Colonic mucosa (tissue), 4 donors: ENCODE results near the gene TMEM43. TPM values are rescaled to one million over a fixed set of nuclear protein-coding genes. Genes with fewer than 3 reads are reported as not detected.

Source experiments
- DNase-seq: peaks from one replicate; pipeline ENCODE4 v3.0.0-alpha.2; 2020
- H3K27ac ChIP-seq: fragments of 200-600 bp; one replicate; pipeline ENCODE4 v1.8.0; 2021
- H3K27me3 ChIP-seq: fragments of 200-600 bp; one replicate; pipeline ENCODE4 v1.8.0; 2021
- H3K36me3 ChIP-seq: fragments of 200-600 bp; one replicate; pipeline ENCODE4 v1.8.0; 2021
- H3K4me1 ChIP-seq: fragments of 200-600 bp; one replicate; pipeline ENCODE4 v1.8.0; 2021; ENCODE audit warnings: mild to moderate bottlenecking
- H3K4me3 ChIP-seq: fragments of 200-600 bp; one replicate; pipeline ENCODE4 v1.8.0; 2021
- H3K9ac ChIP-seq, 2 donors: one replicate each; pipeline ENCODE4 v1.7.0; 2013; ENCODE audit warnings: control low read depth in 2 of 2, low read depth in 2 of 2, low read length in 2 of 2
- H3K9me3 ChIP-seq: fragments of 200-600 bp; one replicate; pipeline ENCODE4 v1.8.0; 2021
- intact Hi-C: fragments of 100-400 bp; cut with DNase I; formaldehyde crosslinking; loops from one replicate; pipeline ENCODE4 v1.14.1; 2022
- total RNA-seq, 2 donors: library from RNA; stranded (reverse); fragmentation: NEBNext Ultra II Directional in 1 of 2; extraction: Animal tissue kit (Norgen Biotek cat#: 25700) in 1 of 2; gene quantifications; one replicate each; pipeline ENCODE4 v1.2.1, GENCODE V29; 2021
- TF ChIP-seq, protein P1 (sequence below): fragments of 200-600 bp; IDR thresholded peaks from one replicate; pipeline ENCODE4 v1.8.0; 2022; ENCODE audit warnings: antibody characterized with exemption, mild to moderate bottlenecking
- donor health status: healthy.
- donor health status: DM: no; HTN: no; CAD: no.
- donor health status: DM: no; HTN: no; CAD: no.

TMEM43 gene
- total RNA-seq, 2 donors from 2014 or later: 25.4 to 31.1 TPM

DNA sequence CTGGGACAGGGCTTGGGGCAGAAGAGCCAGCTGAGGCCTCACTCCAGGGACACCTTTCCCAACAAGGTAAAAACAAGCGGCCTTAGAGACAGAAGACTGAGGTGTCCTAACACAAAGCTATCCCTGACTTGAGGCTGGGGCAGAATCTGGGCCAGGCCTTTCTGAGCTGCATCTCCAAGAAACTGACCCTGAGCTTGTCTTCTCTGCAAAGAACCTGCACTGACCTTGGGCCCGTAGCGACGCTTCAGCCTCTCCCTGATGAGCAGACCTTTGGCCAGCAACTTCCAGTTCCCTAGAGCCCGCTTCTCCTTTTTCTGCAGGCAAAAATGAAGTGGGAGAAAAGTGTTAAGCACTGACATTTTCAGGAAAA, 22.2 kb downstream of the TMEM43 start:
- TF ChIP-seq, protein P1, sequence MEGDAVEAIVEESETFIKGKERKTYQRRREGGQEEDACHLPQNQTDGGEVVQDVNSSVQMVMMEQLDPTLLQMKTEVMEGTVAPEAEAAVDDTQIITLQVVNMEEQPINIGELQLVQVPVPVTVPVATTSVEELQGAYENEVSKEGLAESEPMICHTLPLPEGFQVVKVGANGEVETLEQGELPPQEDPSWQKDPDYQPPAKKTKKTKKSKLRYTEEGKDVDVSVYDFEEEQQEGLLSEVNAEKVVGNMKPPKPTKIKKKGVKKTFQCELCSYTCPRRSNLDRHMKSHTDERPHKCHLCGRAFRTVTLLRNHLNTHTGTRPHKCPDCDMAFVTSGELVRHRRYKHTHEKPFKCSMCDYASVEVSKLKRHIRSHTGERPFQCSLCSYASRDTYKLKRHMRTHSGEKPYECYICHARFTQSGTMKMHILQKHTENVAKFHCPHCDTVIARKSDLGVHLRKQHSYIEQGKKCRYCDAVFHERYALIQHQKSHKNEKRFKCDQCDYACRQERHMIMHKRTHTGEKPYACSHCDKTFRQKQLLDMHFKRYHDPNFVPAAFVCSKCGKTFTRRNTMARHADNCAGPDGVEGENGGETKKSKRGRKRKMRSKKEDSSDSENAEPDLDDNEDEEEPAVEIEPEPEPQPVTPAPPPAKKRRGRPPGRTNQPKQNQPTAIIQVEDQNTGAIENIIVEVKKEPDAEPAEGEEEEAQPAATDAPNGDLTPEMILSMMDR: no peak
- Histone ChIP-seq H3K36me3 (no peaks in the 10 kb centered on the region), H3K4me3 (no peak overlapping the region), H3K9ac (no peak overlapping the region), H3K4me1 (peaks cover 11% of the 10 kb centered on the region), H3K9me3 (no peaks in the 10 kb centered on the region), H3K27me3 (no peaks in the 10 kb centered on the region), H3K27ac (no peak overlapping the region)
- no peak for DNase-seq
- intact Hi-C loops: no loop called here

GRCh38 chr3:14147617-14148016, 22.8 kb downstream of the TMEM43 start:
- Histone ChIP-seq H3K27me3 (no peaks in the 10 kb centered on the region), H3K4me3 (no peak overlapping the region), H3K9ac (no peak overlapping the region), H3K27ac (no peak overlapping the region), H3K9me3 (no peaks in the 10 kb centered on the region), H3K4me1 (peaks cover 11% of the 10 kb centered on the region), H3K36me3 (no peaks in the 10 kb centered on the region)
- TF ChIP-seq, protein P1: no peak
- no peak for DNase-seq
- intact Hi-C loops: no loop called here

- H3K27ac ChIP-seq: no peak overlapping the region
- intact Hi-C loops: no loop called here
- no peaks in the 10 kb centered on the region for H3K27me3 ChIP-seq
- TF ChIP-seq, protein P1: no peak
- H3K9ac ChIP-seq: no peak overlapping the region
- H3K4me3 ChIP-seq: no peak overlapping the region
- H3K4me1 ChIP-seq: peaks cover 11% of the 10 kb centered on the region
- H3K9me3 ChIP-seq: no peaks in the 10 kb centered on the region
- no peak for DNase-seq
- H3K36me3 ChIP-seq: no peaks in the 10 kb centered on the region
These were observed 23.5 kb downstream of the TMEM43 start for GRCh38 chr3:14148041-14148985.

DNA sequence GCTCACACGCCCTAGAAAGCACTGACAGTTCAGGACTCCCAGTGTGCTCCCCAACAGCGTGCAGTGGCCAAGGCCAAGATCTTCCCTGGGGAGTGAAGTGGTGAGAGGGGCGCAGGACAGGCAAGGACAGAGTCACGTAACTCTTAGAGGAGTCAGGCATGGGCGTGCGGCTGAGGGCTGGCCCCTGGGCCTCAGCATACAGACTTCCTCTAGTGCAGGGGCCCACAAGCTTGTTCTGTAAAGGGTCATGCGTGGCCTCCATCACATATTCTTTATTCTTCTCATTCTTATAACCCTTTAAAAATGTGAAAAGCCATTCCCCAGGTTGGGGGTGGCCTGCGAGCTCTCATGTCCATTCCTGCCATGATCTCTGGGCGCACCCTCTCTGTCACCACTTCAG, 25.2 kb downstream of the TMEM43 start:
- TF ChIP-seq, protein P1: no peak
- Histone ChIP-seq H3K27ac (no peak overlapping the region), H3K27me3 (no peaks in the 10 kb centered on the region), H3K36me3 (no peaks in the 10 kb centered on the region), H3K9me3 (no peaks in the 10 kb centered on the region), H3K4me3 (no peak overlapping the region), H3K9ac (no peak overlapping the region), H3K4me1 (peaks cover 1% of the 10 kb centered on the region)
- intact Hi-C loops: no loop called here
- no peak for DNase-seq

DNA sequence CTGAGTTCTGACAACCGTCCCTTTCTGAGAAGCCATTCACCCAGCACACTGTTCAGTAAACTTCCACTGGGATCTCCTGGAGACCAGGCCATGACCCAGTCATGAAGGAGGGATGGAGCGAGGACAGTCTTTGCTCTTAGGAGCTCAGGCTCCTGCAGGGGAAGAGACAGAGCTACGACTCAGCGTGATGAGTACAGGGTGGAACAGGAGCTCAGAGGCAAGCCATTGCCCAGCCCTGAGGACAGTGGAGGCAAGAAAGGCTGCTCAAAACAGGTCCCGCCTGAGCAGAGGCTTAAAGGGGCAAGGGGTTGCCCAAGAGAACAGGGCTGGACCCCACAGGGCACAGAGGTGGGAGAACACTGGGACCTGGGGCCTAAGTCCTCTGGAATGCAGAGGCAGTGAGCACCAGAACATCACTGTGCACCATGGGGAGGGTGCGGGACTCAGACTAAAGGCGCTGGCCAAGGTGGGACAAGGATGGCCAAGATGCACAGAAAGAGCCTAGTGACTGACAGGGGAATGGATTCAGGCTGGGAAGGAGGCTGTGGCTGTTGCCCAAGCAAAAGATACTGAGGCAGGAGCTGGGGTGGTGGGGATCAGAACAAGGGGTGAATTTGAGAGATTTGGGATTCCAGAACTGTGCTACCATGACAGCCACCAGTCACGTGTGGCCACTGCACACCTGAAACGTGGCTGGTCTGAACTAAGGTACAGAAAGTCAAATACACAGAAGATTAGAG, 25.8 kb downstream of the TMEM43 start:
- intact Hi-C loops: no loop called here
- H3K4me1 ChIP-seq: no peaks in the 10 kb centered on the region
- TF ChIP-seq, protein P1: no peak
- H3K4me3 ChIP-seq: no peak overlapping the region
- H3K27me3 ChIP-seq: no peaks in the 10 kb centered on the region
- no peaks in the 10 kb centered on the region for H3K9me3 ChIP-seq
- no peaks in the 10 kb centered on the region for H3K36me3 ChIP-seq
- H3K27ac ChIP-seq: no peak overlapping the region
- H3K9ac ChIP-seq: no peak overlapping the region
- no peak for DNase-seq
